GM19372 (cell line): ENCODE results near the gene KRTAP17-1.

Source experiments
- ATAC-seq: cut with Tn5 transposase; IDR thresholded peaks from one replicate; pipeline ENCODE4 v1.9.1; 2021; ENCODE audit warnings: mild to moderate bottlenecking, low read depth, moderate library complexity; ENCODE audit not compliant: unreplicated experiment

Gene KRTAP17-1

DNA sequence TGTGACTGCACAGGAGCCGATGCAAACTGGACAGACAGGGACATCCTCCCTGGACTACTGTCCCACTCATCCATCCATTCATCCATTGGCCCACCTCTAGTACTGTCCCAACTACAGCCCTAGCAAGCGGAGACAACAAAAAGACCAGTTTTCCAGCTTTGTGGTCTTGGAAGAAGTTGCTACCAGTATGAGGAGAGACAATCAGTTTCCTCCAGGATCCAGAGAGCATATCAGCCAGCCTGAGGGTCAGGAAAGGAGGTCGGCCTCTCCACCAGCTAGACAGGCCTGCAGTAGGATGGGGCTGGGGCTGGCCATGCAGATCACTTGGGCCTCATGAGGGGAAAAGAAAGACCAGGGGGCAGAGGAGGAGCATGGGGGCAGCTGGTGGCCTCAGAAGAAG lies 18.3 kb upstream of the KRTAP17-1 start:
- no peak for ATAC-seq

GRCh38 chr17:41333098-41333497 lies 17.6 kb upstream of the KRTAP17-1 start:
- ATAC-seq: no peak

DNA sequence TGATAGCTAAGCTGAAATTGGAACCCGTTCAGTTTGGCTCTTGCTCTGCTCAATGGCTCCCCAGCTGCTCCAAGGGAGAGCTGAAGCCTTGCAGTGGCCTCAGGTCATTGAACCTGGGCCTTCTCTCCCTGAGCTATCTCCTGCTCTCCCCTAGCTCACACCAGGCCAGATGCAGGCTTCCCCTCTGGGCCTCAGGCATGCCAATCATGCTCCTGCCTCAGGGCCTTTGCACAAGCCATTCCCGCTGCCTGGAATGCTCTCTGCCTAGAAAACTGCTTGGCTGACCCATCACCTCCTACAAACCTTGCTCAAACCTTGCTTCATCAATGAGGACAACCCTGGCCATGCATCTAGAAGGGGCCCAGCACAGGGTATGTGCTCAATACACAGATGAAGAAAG lies 16.7 kb upstream of the KRTAP17-1 start:
- no peak for ATAC-seq

GRCh38 chr17:41331606-41332005 lies 16.1 kb upstream of the KRTAP17-1 start:
- ATAC-seq: no peak

DNA sequence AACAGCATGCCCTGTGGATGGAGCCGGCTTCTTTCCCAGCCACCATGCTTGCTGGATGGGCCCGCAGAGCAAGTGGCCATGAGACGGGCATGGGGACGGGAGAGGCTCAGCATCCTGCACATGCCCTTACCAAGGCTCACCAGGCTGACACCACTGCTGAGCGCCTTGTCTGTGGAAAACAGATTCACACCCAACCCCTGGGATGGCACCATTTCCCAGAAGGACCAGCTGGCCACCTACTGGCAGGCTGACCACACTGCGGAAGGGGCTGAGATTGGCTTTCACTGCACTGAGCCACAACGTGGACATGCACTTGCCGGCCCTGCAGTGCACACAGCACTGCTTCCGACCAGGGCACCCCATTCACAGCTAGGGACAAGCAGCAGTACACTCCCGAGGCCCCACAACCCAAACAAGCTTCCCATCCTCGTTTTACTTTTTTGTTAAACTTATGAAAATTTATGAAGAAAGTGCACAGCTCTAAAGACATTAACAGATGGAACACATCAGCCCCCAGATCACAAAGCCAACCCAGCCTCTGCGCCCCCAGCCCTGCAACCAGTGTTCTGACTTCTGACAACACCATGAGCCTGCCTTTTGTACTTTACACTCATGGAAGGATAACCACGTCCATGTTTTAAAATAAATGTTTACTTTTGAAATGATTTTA lies 13.9 kb upstream of the KRTAP17-1 start:
- ATAC-seq: no peak

DNA sequence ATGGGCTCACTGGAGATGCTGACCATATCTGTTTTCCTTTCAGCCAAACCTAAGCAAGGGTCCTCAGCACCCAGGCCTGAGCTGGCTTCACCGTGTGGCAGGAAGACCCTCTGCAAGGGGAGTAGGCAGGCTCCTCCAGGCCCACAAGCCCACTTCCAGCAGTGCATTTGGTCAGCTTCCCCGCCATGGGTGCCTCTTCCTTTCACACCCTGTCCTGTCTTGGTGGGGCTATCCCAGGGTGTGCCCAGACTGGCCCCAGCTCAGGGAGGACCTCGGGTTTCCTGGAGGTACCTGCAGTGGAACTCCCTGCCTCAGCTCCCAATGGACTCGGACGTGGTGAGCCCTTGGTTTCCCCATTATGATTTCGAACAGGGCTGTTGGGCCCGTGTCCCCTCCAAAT lies 12.7 kb upstream of the KRTAP17-1 start:
- ATAC-seq: no peak

- no peak for ATAC-seq
These were observed 12.1 kb upstream of the KRTAP17-1 start for GRCh38 chr17:41327411-41328120.

DNA sequence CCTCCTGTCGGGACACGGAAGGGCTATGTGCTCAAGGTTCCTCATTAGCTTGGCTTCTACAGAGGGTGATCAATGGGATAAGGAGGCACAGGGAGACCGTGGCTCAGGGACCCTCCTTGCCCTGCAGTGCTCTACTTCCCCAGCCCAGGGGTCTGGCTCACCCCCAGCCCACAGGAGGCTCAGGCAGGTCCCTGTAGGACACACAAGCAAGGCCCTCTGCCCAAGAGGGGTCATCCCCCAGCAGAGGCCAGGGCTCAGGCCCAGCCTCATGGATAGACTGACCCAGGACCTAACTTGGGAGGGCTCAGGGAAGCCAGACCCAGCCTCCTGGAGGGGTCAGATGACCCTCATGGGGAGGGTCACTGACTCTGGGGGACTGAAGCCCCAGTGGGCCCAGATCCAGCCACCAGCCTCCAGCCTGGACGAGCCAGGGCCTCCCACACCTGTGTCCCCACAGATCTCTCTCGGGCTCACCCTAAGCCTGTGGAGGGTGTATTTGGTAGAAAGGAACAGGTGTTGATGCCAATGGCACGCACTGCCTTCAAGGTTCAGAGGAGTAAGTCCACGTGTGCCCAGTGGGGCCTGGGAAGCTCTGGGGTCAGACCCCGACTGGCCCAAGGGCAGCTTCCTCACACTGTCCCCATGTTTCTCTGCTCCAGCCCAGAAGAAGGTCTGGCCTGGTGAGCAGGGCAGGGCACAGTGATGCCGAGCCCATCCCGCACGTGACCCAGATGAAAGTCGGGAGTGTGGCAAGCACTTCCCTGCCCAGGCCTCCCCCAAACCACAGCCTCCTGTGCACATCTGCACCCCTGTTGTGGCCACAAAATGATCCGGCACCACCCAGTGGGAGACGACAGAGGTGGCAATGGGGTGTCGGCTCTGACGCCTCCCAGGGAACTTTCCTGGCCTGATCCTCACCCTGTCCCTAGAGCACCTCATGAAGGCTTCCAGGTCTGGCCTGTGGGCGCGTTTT lies 10.9 kb upstream of the KRTAP17-1 start:
- no peak for ATAC-seq

DNA sequence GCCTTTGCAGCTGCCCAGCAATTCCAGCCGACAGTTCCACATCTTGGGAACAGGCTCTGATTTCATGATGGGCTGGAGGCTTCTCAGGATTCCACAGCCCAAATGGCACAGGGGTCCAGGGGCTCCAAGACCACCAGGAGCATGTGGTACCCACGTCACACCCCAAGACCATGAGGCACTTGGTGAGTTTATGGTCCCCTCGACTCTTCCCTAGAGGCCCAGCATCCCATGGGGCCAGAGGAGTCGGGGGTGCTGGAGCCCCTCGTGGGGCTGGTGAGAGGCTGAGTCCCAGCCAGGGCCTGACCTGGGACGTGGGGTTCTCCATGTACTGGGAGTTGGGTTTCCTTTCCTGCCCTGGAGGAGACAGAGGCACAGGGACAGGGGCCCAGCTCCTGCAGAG lies 10.1 kb upstream of the KRTAP17-1 start:
- no peak for ATAC-seq

DNA sequence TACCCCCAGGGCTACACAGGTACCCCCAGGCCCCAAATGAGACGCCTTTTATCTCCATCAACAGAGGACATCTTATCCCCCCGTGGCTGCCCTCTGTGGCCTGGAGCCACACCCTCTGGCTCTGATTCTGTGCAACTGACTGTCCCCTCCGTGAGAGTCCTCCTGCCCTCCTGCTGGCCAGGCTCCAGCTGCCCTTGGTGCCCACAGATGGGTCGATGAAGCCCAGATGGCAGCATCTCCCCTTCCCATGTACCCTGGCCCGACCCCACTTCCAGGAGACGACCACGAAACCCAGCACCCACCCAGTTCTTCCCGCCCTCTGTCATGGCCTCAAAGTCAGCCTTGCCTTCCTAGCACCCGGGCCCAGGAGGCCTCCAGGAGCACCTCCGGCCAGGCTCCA lies 9.6 kb upstream of the KRTAP17-1 start:
- ATAC-seq: no peak

- ATAC-seq: no peak
These were observed 8.9 kb upstream of the KRTAP17-1 start for GRCh38 chr17:41324180-41325075.

- no peak for ATAC-seq
These were observed 7.7 kb upstream of the KRTAP17-1 start for GRCh38 chr17:41322903-41323895.

- ATAC-seq: no peak
These were observed 6.8 kb upstream of the KRTAP17-1 start for GRCh38 chr17:41322094-41322902.

DNA sequence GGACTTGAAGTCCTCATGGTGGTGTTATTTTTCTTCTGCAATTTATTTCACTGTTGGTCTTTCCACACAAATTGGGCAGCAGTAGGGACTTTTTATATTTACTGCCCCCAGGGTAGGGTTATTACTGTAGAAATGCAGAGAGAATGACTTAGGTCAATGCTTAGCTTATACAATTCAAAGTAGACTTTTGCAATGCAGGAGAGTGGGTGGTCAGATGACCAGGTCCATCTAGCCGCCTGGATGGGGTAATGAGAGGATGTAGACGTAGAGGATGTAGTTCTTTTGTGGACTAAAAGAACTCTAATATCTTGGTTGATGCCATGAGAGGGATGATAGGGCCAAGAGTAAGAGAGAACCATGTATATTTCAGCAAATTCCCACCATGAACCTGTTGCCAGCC lies 2.7 kb upstream of the KRTAP17-1 start:
- ATAC-seq: no peak

DNA sequence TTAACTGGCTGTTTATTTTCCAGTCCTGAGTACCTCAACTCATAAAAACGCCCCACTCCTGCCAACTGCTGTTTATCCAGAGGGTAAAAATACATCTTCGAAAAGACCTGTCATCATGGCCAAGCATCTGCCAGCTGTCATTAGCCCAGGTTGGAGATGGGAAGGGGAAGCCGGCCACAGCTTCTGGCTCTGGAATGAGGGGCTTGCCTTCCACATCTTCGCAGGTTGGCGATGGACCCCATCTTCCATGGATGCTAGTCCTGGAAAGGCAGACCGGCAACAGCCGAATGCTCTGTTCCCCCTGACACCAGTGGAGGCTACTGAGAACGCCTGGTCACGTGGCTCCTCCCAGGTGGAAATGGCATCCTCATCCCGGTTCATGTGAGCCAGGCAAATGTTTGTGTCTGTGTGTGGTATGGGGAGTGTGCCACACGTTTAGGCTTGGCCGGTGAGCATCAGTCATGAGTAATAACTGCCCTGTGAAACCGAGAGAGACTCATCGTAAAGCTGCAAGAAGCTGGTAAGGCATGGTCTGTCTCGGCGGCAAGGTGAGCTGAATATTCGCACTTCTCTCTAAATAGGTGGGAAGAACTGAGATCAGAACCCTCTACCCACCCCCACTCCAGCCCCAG lies 420 bp upstream of the KRTAP17-1 start:
- no peak for ATAC-seq

DNA sequence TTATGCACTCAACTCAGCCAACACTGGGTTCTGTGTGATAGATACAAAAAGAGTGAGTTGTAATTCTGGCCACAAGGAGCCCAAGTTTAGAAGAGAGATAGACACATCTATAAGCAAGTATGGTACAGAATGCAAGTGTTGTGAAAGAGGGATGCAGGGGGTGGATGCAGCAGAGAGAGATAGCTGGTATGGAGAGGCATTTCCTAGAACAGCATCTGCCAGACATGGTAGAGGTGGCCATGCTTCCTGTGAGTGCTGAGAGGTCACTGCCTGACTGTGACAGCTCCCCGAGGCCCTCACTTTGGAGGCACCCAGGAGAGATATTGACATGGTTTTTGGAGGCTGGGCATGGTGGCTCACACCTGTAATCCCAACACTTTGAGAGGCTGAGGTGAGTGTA lies 4.4 kb downstream of the KRTAP17-1 start:
- ATAC-seq: no peak

DNA sequence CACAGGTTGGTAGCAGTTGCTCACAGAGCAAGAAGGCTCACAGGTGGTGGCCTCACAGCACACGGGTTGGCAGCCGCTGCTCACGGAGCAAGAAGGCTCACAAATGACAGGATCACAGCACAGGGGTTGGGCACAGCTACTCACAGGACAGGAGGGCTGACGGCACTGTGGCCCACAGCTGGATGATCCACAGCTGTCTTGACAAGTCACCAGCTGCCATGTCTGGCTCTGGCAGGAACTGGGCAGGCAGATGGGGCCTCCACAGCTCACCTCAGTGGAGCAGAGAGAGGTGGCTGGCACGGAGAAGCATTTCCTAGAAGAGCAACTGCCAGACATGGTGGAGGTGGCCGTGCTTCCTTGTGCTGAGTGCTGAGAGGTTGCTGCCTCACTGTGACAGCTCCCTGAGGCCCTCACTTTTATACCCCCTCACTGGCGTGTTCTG lies 6.6 kb downstream of the KRTAP17-1 start, which contains the start of gene KRTAP16-1:
Gene KRTAP16-1 (minus strand): TSS at position 392 of the 442 bp plus-strand sequence. CDS start 56 bp downstream, at position 336.
- ATAC-seq: no peak
